ENCODE results near the gene MYO18A.

The MYO18A gene

GRCh38 chr17:29140631-29141513 is 39.3 kb downstream of the MYO18A start:
- Histone ChIP-seq H3K4me3 (no peak overlapping the region), H3K4me1 (peaks cover 7% of the 10 kb centered on the region; the same call in 1 of the 2 replicates), H3K27me3 (ENCODE audit: low read depth) (no peaks in the 10 kb centered on the region), H3K9me3 (no peaks in the 10 kb centered on the region), H3K36me3 (replicated peaks) (no peaks in the 10 kb centered on the region)
- in situ Hi-C loops (cut with MboI; ENCODE audit: low sequenced_read_pairs), result no loop called here
- DNase-seq (ENCODE audit: low spot score in 2 of 2), result no peak

- no peaks in the 10 kb centered on the region for H3K36me3 ChIP-seq (replicated peaks)
- DNase-seq (ENCODE audit: low spot score in 2 of 2), result peak; percentile 45 to 84
- H3K9me3 ChIP-seq, result no peaks in the 10 kb centered on the region
- in situ Hi-C loops (cut with MboI; ENCODE audit: low sequenced_read_pairs), result no loop called here
- H3K4me1 ChIP-seq, result peaks cover 7% of the 10 kb centered on the region; the same call in 1 of the 2 replicates
- H3K4me3 ChIP-seq, result no peak overlapping the region
- H3K27me3 ChIP-seq (ENCODE audit: low read depth), result no peaks in the 10 kb centered on the region
Observed at GRCh38 chr17:29140051-29140621, 40.1 kb downstream of the MYO18A start.

- H3K4me1 ChIP-seq, result peaks cover 7% of the 10 kb centered on the region; the same call in 1 of the 2 replicates
- DNase-seq (ENCODE audit: low spot score in 2 of 2), result no peak
- H3K27me3 ChIP-seq (ENCODE audit: low read depth), result no peaks in the 10 kb centered on the region
- no peak overlapping the region for H3K4me3 ChIP-seq
- in situ Hi-C loops (cut with MboI; ENCODE audit: low sequenced_read_pairs), result no loop called here
- no peaks in the 10 kb centered on the region for H3K36me3 ChIP-seq (replicated peaks)
- H3K9me3 ChIP-seq, result no peaks in the 10 kb centered on the region
Observed at GRCh38 chr17:29138971-29139691, 41.1 kb downstream of the MYO18A start.

GRCh38 chr17:29138184-29138955 is 41.8 kb downstream of the MYO18A start:
- no peak for DNase-seq (ENCODE audit: low spot score in 2 of 2)
- Histone ChIP-seq H3K9me3 (no peaks in the 10 kb centered on the region), H3K36me3 (replicated peaks) (no peaks in the 10 kb centered on the region), H3K4me1 (peaks cover 7% of the 10 kb centered on the region; the same call in 1 of the 2 replicates), H3K27me3 (ENCODE audit: low read depth) (no peaks in the 10 kb centered on the region), H3K4me3 (no peak overlapping the region)
- in situ Hi-C loops (cut with MboI; ENCODE audit: low sequenced_read_pairs), result no loop called here

GRCh38 chr17:29136998-29137730 is 43.0 kb downstream of the MYO18A start:
- Histone ChIP-seq H3K4me1 (peaks cover 7% of the 10 kb centered on the region; the same call in 1 of the 2 replicates), H3K9me3 (no peaks in the 10 kb centered on the region), H3K4me3 (no peak overlapping the region), H3K27me3 (ENCODE audit: low read depth) (no peaks in the 10 kb centered on the region), H3K36me3 (replicated peaks) (no peaks in the 10 kb centered on the region)
- in situ Hi-C loops (cut with MboI; ENCODE audit: low sequenced_read_pairs), result no loop called here
- DNase-seq (ENCODE audit: low spot score in 2 of 2), result no peak

GRCh38 chr17:29135464-29135863 is 44.7 kb downstream of the MYO18A start:
- in situ Hi-C loops (cut with MboI; ENCODE audit: low sequenced_read_pairs), result no loop called here
- Histone ChIP-seq H3K9me3 (no peaks in the 10 kb centered on the region), H3K4me1 (peaks cover 6% of the 10 kb centered on the region; the same call in 1 of the 2 replicates), H3K36me3 (replicated peaks) (no peaks in the 10 kb centered on the region), H3K27me3 (ENCODE audit: low read depth) (no peaks in the 10 kb centered on the region), H3K4me3 (no peak overlapping the region)
- no peak for DNase-seq (ENCODE audit: low spot score in 2 of 2)

- H3K36me3 ChIP-seq (replicated peaks), result no peaks in the 10 kb centered on the region
- H3K27me3 ChIP-seq (ENCODE audit: low read depth), result no peaks in the 10 kb centered on the region
- in situ Hi-C loops (cut with MboI; ENCODE audit: low sequenced_read_pairs), result no loop called here
- no peak for DNase-seq (ENCODE audit: low spot score in 2 of 2)
- no peaks in the 10 kb centered on the region for H3K9me3 ChIP-seq
- no peaks in the 10 kb centered on the region for H3K4me1 ChIP-seq
- no peak overlapping the region for H3K4me3 ChIP-seq
Observed at GRCh38 chr17:29133121-29133713, 47.0 kb downstream of the MYO18A start.

GRCh38 chr17:29131814-29132682 is 48.1 kb downstream of the MYO18A start:
- Histone ChIP-seq H3K4me1 (no peaks in the 10 kb centered on the region), H3K9me3 (no peaks in the 10 kb centered on the region), H3K36me3 (replicated peaks) (no peaks in the 10 kb centered on the region), H3K27me3 (ENCODE audit: low read depth) (no peaks in the 10 kb centered on the region), H3K4me3 (no peak overlapping the region)
- in situ Hi-C loops (cut with MboI; ENCODE audit: low sequenced_read_pairs), result no loop called here
- DNase-seq (ENCODE audit: low spot score in 2 of 2), result no peak

- no peaks in the 10 kb centered on the region for H3K27me3 ChIP-seq (ENCODE audit: low read depth)
- DNase-seq (ENCODE audit: low spot score in 2 of 2), result no peak
- no peak overlapping the region for H3K4me3 ChIP-seq
- H3K36me3 ChIP-seq (replicated peaks), result no peaks in the 10 kb centered on the region
- no peaks in the 10 kb centered on the region for H3K9me3 ChIP-seq
- H3K4me1 ChIP-seq, result no peaks in the 10 kb centered on the region
- in situ Hi-C loops (cut with MboI; ENCODE audit: low sequenced_read_pairs), result no loop called here
Observed at GRCh38 chr17:29129731-29130130, 50.5 kb downstream of the MYO18A start.

- in situ Hi-C loops (cut with MboI; ENCODE audit: low sequenced_read_pairs), result no loop called here
- Histone ChIP-seq H3K4me3 (no peak overlapping the region), H3K27me3 (ENCODE audit: low read depth) (no peaks in the 10 kb centered on the region), H3K9me3 (no peaks in the 10 kb centered on the region), H3K36me3 (replicated peaks) (no peaks in the 10 kb centered on the region), H3K4me1 (no peaks in the 10 kb centered on the region)
- DNase-seq (ENCODE audit: low spot score in 2 of 2), result no peak
Observed at GRCh38 chr17:29127840-29128239, 52.4 kb downstream of the MYO18A start.

GRCh38 chr17:29126268-29126930 is 53.8 kb downstream of the MYO18A start:
- no peaks in the 10 kb centered on the region for H3K4me1 ChIP-seq
- no peaks in the 10 kb centered on the region for H3K9me3 ChIP-seq
- no peak for DNase-seq (ENCODE audit: low spot score in 2 of 2)
- no peak overlapping the region for H3K4me3 ChIP-seq
- H3K27me3 ChIP-seq (ENCODE audit: low read depth), result no peaks in the 10 kb centered on the region
- in situ Hi-C loops (cut with MboI; ENCODE audit: low sequenced_read_pairs), result no loop called here
- H3K36me3 ChIP-seq (replicated peaks), result no peaks in the 10 kb centered on the region
